WTC11 (cell line): ENCODE measurements around the gene VPS39. TPM values are rescaled to one million over a fixed set of nuclear protein-coding genes. Genes with fewer than 3 reads are reported as not detected.

Experiments
- ATAC-seq: fragments of 200-7000 bp; cut with Tn5 transposase; 2 replicates; pipeline ENCODE4 v1.10.0; 2021; ENCODE audit warnings: mild to moderate bottlenecking, moderate library complexity
- CTCF ChIA-PET: fragments of 300-600 bp; sonication (Branson Sonifier 250); formaldehyde crosslinking; loops from one replicate; lab custom pipeline; 2021; ENCODE audit warnings: antibody characterized with exemption; lab: Charles Lee
- POLR2A ChIA-PET: fragments of 350-600 bp; sonication (Branson Sonifier 250); formaldehyde crosslinking; loops from one replicate; lab custom pipeline; 2021; ENCODE audit warnings: antibody characterized with exemption; lab: Charles Lee
- DNase-seq: peaks from one replicate; pipeline ENCODE4 v3.0.0; 2021; ENCODE audit warnings: low spot score
- H3K27ac Mint-ChIP-seq: 2 replicates; pipeline ENCODE4 v1.8.0; 2021; ENCODE audit warnings: mixed read lengths
- H3K27me3 Mint-ChIP-seq: 2 replicates; pipeline ENCODE4 v1.8.0; 2021; ENCODE audit warnings: low read depth, mild to moderate bottlenecking, moderate library complexity, mixed read lengths
- H3K36me3 Mint-ChIP-seq: 2 replicates; pipeline ENCODE4 v1.8.0; 2021; ENCODE audit warnings: mixed read lengths
- H3K4me1 Mint-ChIP-seq: 2 replicates; pipeline ENCODE4 v1.8.0; 2022; ENCODE audit warnings: mixed read lengths
- H3K4me3 Mint-ChIP-seq: 2 replicates; pipeline ENCODE4 v1.8.0; 2021; ENCODE audit warnings: mild to moderate bottlenecking, moderate library complexity, mixed read lengths
- H3K9me3 Mint-ChIP-seq: 2 replicates; pipeline ENCODE4 v1.8.0; 2021; ENCODE audit warnings: mixed read lengths
- AR ChIP-seq: fragments of 250-450 bp; sonication (Bioruptor Pico); IDR thresholded peaks from 2 replicates; pipeline ENCODE4 v1.9.0; 2021; ENCODE audit warnings: mild to moderate bottlenecking
- ARID4B ChIP-seq: sonication (generic); formaldehyde crosslinking; IDR thresholded peaks from 2 replicates; pipeline ENCODE4 v1.8.0; 2023; ENCODE audit warnings: missing genetic modification reagents, mild to moderate bottlenecking, borderline replicate concordance
- ATF6 ChIP-seq: sonication (generic); formaldehyde crosslinking; IDR thresholded peaks from 2 replicates; pipeline ENCODE4 v1.8.1; 2023; ENCODE audit warnings: mild to moderate bottlenecking, missing genetic modification reagents
- E2F4 ChIP-seq: sonication (generic); formaldehyde crosslinking; IDR thresholded peaks from 2 replicates; pipeline ENCODE4 v1.8.1; 2022; ENCODE audit warnings: low read depth, mild to moderate bottlenecking, moderate library complexity, missing genetic modification reagents, borderline replicate concordance
- ELF4 ChIP-seq: sonication (generic); formaldehyde crosslinking; IDR thresholded peaks from 2 replicates; pipeline ENCODE4 v1.8.1; 2022; ENCODE audit warnings: low read depth, mild to moderate bottlenecking, moderate library complexity, missing genetic modification reagents
- EMX1 ChIP-seq: fragments of 250-450 bp; sonication (Bioruptor Pico); IDR thresholded peaks from 2 replicates; pipeline ENCODE4 v1.8.0; 2021; ENCODE audit warnings: mild to moderate bottlenecking
- GABPB1 ChIP-seq: sonication (generic); formaldehyde crosslinking; IDR thresholded peaks from 2 replicates; pipeline ENCODE4 v1.8.1; 2023; ENCODE audit warnings: mild to moderate bottlenecking, missing genetic modification reagents
- HMGXB4 ChIP-seq: sonication (generic); formaldehyde crosslinking; IDR thresholded peaks from 2 replicates; pipeline ENCODE4 v1.8.1; 2023; ENCODE audit warnings: mild to moderate bottlenecking, moderate library complexity, missing genetic modification reagents
- KAT7 ChIP-seq: sonication (generic); formaldehyde crosslinking; IDR thresholded peaks from 2 replicates; pipeline ENCODE4 v1.8.1; 2023; ENCODE audit warnings: missing genetic modification reagents, mild to moderate bottlenecking, borderline replicate concordance
- MAX ChIP-seq: sonication (generic); formaldehyde crosslinking; IDR thresholded peaks from 2 replicates; pipeline ENCODE4 v1.8.0; 2022; ENCODE audit warnings: mild to moderate bottlenecking, missing genetic modification reagents
- NFE2L1 ChIP-seq: sonication (generic); formaldehyde crosslinking; IDR thresholded peaks from 2 replicates; pipeline ENCODE4 v1.8.1; 2023; ENCODE audit warnings: missing genetic modification reagents
- NFYB ChIP-seq: sonication (generic); formaldehyde crosslinking; conservative IDR thresholded peaks from 2 replicates; pipeline ENCODE4 v1.8.0; 2022; ENCODE audit warnings: low read depth, missing genetic modification reagents
- NR3C1 ChIP-seq: sonication (generic); formaldehyde crosslinking; conservative IDR thresholded peaks from 2 replicates; pipeline ENCODE4 v1.8.1; 2023; ENCODE audit warnings: low read depth, mild to moderate bottlenecking, missing genetic modification reagents
- TP53 ChIP-seq: sonication (generic); formaldehyde crosslinking; IDR thresholded peaks from 2 replicates; pipeline ENCODE4 v1.8.1; 2023; ENCODE audit warnings: mild to moderate bottlenecking, missing genetic modification reagents
- USF1 ChIP-seq: sonication (generic); formaldehyde crosslinking; IDR thresholded peaks from 2 replicates; pipeline ENCODE4 v1.8.0; 2022; ENCODE audit warnings: mild to moderate bottlenecking, missing genetic modification reagents
- ZBTB43 ChIP-seq: sonication (generic); formaldehyde crosslinking; IDR thresholded peaks from 2 replicates; pipeline ENCODE4 v1.8.1; 2023; ENCODE audit warnings: mild to moderate bottlenecking, missing genetic modification reagents
- ZNF423 ChIP-seq: fragments of 250-450 bp; sonication (Bioruptor Pico); IDR thresholded peaks from 2 replicates; pipeline ENCODE4 v2.1.2; 2022; ENCODE audit warnings: mild to moderate bottlenecking, moderate library complexity
- ZNF671 ChIP-seq: fragments of 250-450 bp; sonication (Bioruptor Pico); IDR thresholded peaks from 2 replicates; pipeline ENCODE4 v1.8.0; 2021; ENCODE audit warnings: mild to moderate bottlenecking
- total RNA-seq: library from RNA; stranded (reverse); gene quantifications from 3 replicates; pipeline ENCODE4 v1.2.3, GENCODE V29; 2021

Gene VPS39
- total RNA-seq, 1 experiment from 2014 or later = 44.5 TPM

GRCh38 chr15:42145546-42146455, 62.3 kb downstream of the VPS39 start:
- ChIA-PET CTCF (interaction anchor here (1.0 to 5.0 kb wide), 6 partner anchors 7 to 240 kb away, joined by 3 to 39 read pairs (median 8); no protein-coding TSS in a partner anchor), POLR2A (no interaction called here)
- H3K4me1 Mint-ChIP-seq = no peaks in the 10 kb centered on the region
- ATAC-seq (0 out of 2 replicates have a peak, but pooled peaks have one; percentile 10), DNase-seq (peak; percentile 13)
- no peak overlapping the region for H3K27ac Mint-ChIP-seq
- H3K4me3 Mint-ChIP-seq = no peak overlapping the region
- no peaks in the 10 kb centered on the region for H3K36me3 Mint-ChIP-seq
- no peaks in the 10 kb centered on the region for H3K9me3 Mint-ChIP-seq
- TF ChIP-seq MAX (CRISPR knock-in tag) (no peak), ZBTB43 (no peak), EMX1 (CRISPR knock-in tag) (no peak), ELF4 (CRISPR knock-in tag) (no peak), GABPB1 (CRISPR knock-in tag) (no peak), E2F4 (CRISPR knock-in tag) (no peak), KAT7 (CRISPR knock-in tag) (no peak), TP53 (CRISPR knock-in tag) (no peak), ARID4B (no peak), ZNF423 (CRISPR knock-in tag) (no peak), ZNF671 (CRISPR knock-in tag) (no peak), NR3C1 (CRISPR knock-in tag) (no peak), HMGXB4 (CRISPR knock-in tag) (no peak), ATF6 (CRISPR knock-in tag) (no peak), NFYB (CRISPR knock-in tag) (no peak), AR (CRISPR knock-in tag) (no peak), USF1 (CRISPR knock-in tag) (no peak), NFE2L1 (CRISPR knock-in tag) (no peak)
- H3K27me3 Mint-ChIP-seq = no peaks in the 10 kb centered on the region
